OCI-LY7 (cell line): ENCODE measurements around the gene RICTOR. TPM values are rescaled to one million over a fixed set of nuclear protein-coding genes. Genes with fewer than 3 reads are reported as not detected.

ENCODE experiments used
- BruUV-seq: library from RNA; stranded (reverse); fragments of 400-500 nt; replicated peaks from 2 replicates; lab custom pipeline; 2021; lab: Mats Ljungman, UMichigan
- CTCF ChIA-PET: fragments of 300-600 bp; sonication (Branson Sonifier 250); formaldehyde crosslinking; loops from one replicate; lab custom pipeline; 2022; ENCODE audit warnings: antibody characterized with exemption; ENCODE audit not compliant: unreplicated experiment; lab: Charles Lee
- POLR2A ChIA-PET: fragments of 300-600 bp; sonication (Branson Sonifier 250); formaldehyde crosslinking; loops from one replicate; lab custom pipeline; 2022; ENCODE audit warnings: antibody characterized with exemption; lab: Charles Lee
- DNase-seq: peaks from one replicate; pipeline ENCODE4 v3.0.0-alpha.2; 2015; ENCODE audit warnings: low spot score
- H2AFZ ChIP-seq: fragments of 200-600 bp; sonication (generic), shearing (Covaris generic); 2 replicates; pipeline ENCODE4 v1.6.1; 2014; ENCODE audit warnings: mild to moderate bottlenecking, antibody characterized with exemption, low read length, moderate library complexity
- H3K27ac ChIP-seq: fragments of 200-600 bp; sonication (generic); 2 replicates; pipeline ENCODE4 v1.5.1; 2014; ENCODE audit warnings: mixed run types, low read depth, mild to moderate bottlenecking, moderate library complexity, low read length, inconsistent platforms; ENCODE audit not compliant: poor library complexity, severe bottlenecking
- H3K36me3 ChIP-seq: fragments of 200-600 bp; sonication (generic); 2 replicates; pipeline ENCODE4 v1.6.1; 2014; ENCODE audit warnings: mild to moderate bottlenecking, antibody characterized with exemption, low read length, moderate library complexity, mixed read lengths; ENCODE audit not compliant: insufficient read depth
- H3K4me1 ChIP-seq: fragments of 200-600 bp; sonication (generic); 2 replicates; pipeline ENCODE4 v1.5.1; 2014; ENCODE audit warnings: mild to moderate bottlenecking, low read length; ENCODE audit not compliant: insufficient read depth, poor library complexity, severe bottlenecking
- H3K4me2 ChIP-seq: fragments of 200-600 bp; sonication (generic); 2 replicates; pipeline ENCODE4 v1.6.1; 2014; ENCODE audit warnings: mild to moderate bottlenecking, low read length
- H3K4me3 ChIP-seq: fragments of 200-600 bp; sonication (generic); 2 replicates; pipeline ENCODE4 v1.5.1; 2014; ENCODE audit warnings: mild to moderate bottlenecking, low read depth, low read length; ENCODE audit not compliant: poor library complexity, severe bottlenecking
- H3K79me2 ChIP-seq: fragments of 200-600 bp; sonication (generic); 2 replicates; pipeline ENCODE4 v1.6.1; 2016; ENCODE audit warnings: low read depth, mild to moderate bottlenecking, low read length, moderate library complexity, mixed read lengths; ENCODE audit not compliant: insufficient read depth
- H3K9me2 ChIP-seq: fragments of 200-600 bp; sonication (generic); 2 replicates; pipeline ENCODE4 v1.6.1; 2016; ENCODE audit warnings: mild to moderate bottlenecking, low read length, mixed read lengths; ENCODE audit not compliant: insufficient read depth
- H3K9me3 ChIP-seq: fragments of 200-600 bp; sonication (generic); 2 replicates; pipeline ENCODE4 v1.6.1; 2014; ENCODE audit warnings: mild to moderate bottlenecking, mixed run types, low read length, mixed read lengths
- H4K20me1 ChIP-seq: fragments of 200-600 bp; sonication (generic); 2 replicates; pipeline ENCODE4 v1.6.1; 2014; ENCODE audit warnings: mild to moderate bottlenecking, antibody characterized with exemption, low read length, moderate library complexity, mixed read lengths; ENCODE audit not compliant: insufficient read depth
- CTCF ChIP-seq: fragments of 200-600 bp; sonication (generic); conservative IDR thresholded peaks from 2 replicates; pipeline ENCODE4 v1.5.1; 2014; ENCODE audit warnings: mild to moderate bottlenecking, antibody characterized with exemption, low read length, moderate library complexity, mixed read lengths
- EZH2phosphoT487 ChIP-seq: fragments of 200-600 bp; sonication (generic); IDR thresholded peaks from 2 replicates; pipeline ENCODE4 v1.6.1; 2018; ENCODE audit warnings: low read depth, borderline replicate concordance, mild to moderate bottlenecking, mixed run types, antibody characterized with exemption, low read length, moderate library complexity, mixed read lengths
- intact Hi-C: fragments of 100-400 bp; cut with micrococcal nuclease; formaldehyde crosslinking; loops from one replicate; pipeline ENCODE4 v1.10.0; 2022; ENCODE audit not compliant: unreplicated experiment
- total RNA-seq, 2 experiments: library from RNA; depleted of rRNA in 1 of 2; stranded (reverse); fragments of >200 nt in 1 of 2; shearing (Covaris generic) in 1 of 2; gene quantifications; 2 replicates each; pipeline ENCODE4 v1.2.3, GENCODE V29; 2014 to 2022

The RICTOR gene
- total RNA-seq, 2 experiments from 2014 or later = 10.9 to 22.9 TPM

GRCh38 chr5:39093352-39093751 lies 19.2 kb upstream of the RICTOR start:
- Histone ChIP-seq H2AFZ (no peak overlapping the region), H3K27ac (no peak overlapping the region), H3K9me2 (no peaks in the 10 kb centered on the region), H3K9me3 (no peaks in the 10 kb centered on the region), H3K79me2 (no peaks in the 10 kb centered on the region), H3K36me3 (no peaks in the 10 kb centered on the region), H4K20me1 (no peaks in the 10 kb centered on the region), H3K4me1 (no peaks in the 10 kb centered on the region), H3K4me3 (no peak overlapping the region), H3K4me2 (no peak overlapping the region)
- TF ChIP-seq CTCF = no peak
- TF ChIP-seq EZH2phosphoT487 = no peak
- intact Hi-C loops = no loop called here
- ChIA-PET POLR2A (no interaction called here), CTCF (no interaction called here)
- no peak for DNase-seq
- no TSS peak for BruUV-seq

- H3K4me1 ChIP-seq = no peaks in the 10 kb centered on the region
- TF ChIP-seq CTCF (no peak), EZH2phosphoT487 (no peak)
- no peaks in the 10 kb centered on the region for H3K36me3 ChIP-seq
- H3K79me2 ChIP-seq = no peaks in the 10 kb centered on the region
- no TSS peak for BruUV-seq
- H3K4me3 ChIP-seq = no peak overlapping the region
- no peak overlapping the region for H3K4me2 ChIP-seq
- H2AFZ ChIP-seq = no peak overlapping the region
- H3K9me2 ChIP-seq = no peaks in the 10 kb centered on the region
- H3K27ac ChIP-seq = no peak overlapping the region
- intact Hi-C loops = no loop called here
- CTCF ChIA-PET = no interaction called here
- no peak for DNase-seq
- H3K9me3 ChIP-seq = no peaks in the 10 kb centered on the region
- H4K20me1 ChIP-seq = no peaks in the 10 kb centered on the region
- POLR2A ChIA-PET = no interaction called here
Measured at GRCh38 chr5:39092581-39093351, 18.6 kb upstream of the RICTOR start.

GRCh38 chr5:39091940-39092580 lies 17.9 kb upstream of the RICTOR start:
- Histone ChIP-seq H2AFZ (no peak overlapping the region), H3K79me2 (no peaks in the 10 kb centered on the region), H3K4me2 (no peak overlapping the region), H3K27ac (no peak overlapping the region), H3K9me3 (no peaks in the 10 kb centered on the region), H3K9me2 (no peaks in the 10 kb centered on the region), H3K4me1 (no peaks in the 10 kb centered on the region), H4K20me1 (no peaks in the 10 kb centered on the region), H3K36me3 (no peaks in the 10 kb centered on the region), H3K4me3 (no peak overlapping the region)
- no TSS peak for BruUV-seq
- DNase-seq = no peak
- CTCF ChIA-PET = no interaction called here
- intact Hi-C loops = no loop called here
- POLR2A ChIA-PET = no interaction called here
- TF ChIP-seq EZH2phosphoT487 (no peak), CTCF (no peak)
